HepG2 (cell line): ENCODE results near the gene TMEM41B. TPM values are rescaled to one million over a fixed set of nuclear protein-coding genes. Genes with fewer than 3 reads are reported as not detected.

Source experiments
- polyA plus RNA-seq, 8 experiments: library from polyadenylated mRNA; depleted of rRNA in 3 of 8; stranded (reverse) in 7 of 8; unstranded in 1 of 8; fragments of >200 nt; fragmentation: Illumina TruSeq in 4 of 8; extraction: Trizol in 4 of 8; gene quantifications; 2 replicates each; pipeline versions ENCODE4 v1.2.1 to v1.2.3, GENCODE V29; 2011 to 2016; ENCODE audit warnings: low read depth in 4 of 8, missing spikeins in 1 of 8, mixed read lengths in 1 of 8; ENCODE audit not compliant: insufficient read depth in 1 of 8
- small RNA-seq, 3 experiments: library from RNA; depleted of rRNA; stranded (forward); fragments of <200 nt; gene quantifications; one replicate each; pipeline ENCODE3, GENCODE V24; 2012; ENCODE audit warnings: low read depth in 2 of 3, low replicate concordance in 1 of 3; ENCODE audit not compliant: insufficient read length in 3 of 3, insufficient read depth in 2 of 3
- total RNA-seq, 5 experiments: library from RNA; depleted of rRNA; stranded (reverse); fragments of >200 nt; fragmentation: Illumina TruSeq; extraction: Trizol; gene quantifications; 2 replicates each; pipeline ENCODE4 v1.2.3, GENCODE V29; 2016; ENCODE audit warnings: low read depth in 1 of 5

Gene TMEM41B
- total and polyA plus RNA-seq, 2 of the 13 experiments (the other 11 are each of a cell fraction or from before 2014, with no cell fraction given) = 36.8 to 48.1 TPM

Small RNAs within 50 kb of the gene (small RNA-seq; reads per million reads assigned to genes)
- 0 reads per million in 3 experiments for gene RF00017

Other genes with a start within 250 kb of the TMEM41B start
- not detected in 2 replicates for gene SCUBE2, start 223.0 kb downstream of the TMEM41B start, total RNA-seq (2016; rRNA removed; fragmentation: Illumina TruSeq; extraction: Trizol)
- 0.09 TPM in 1 of 2 replicates, not detected in the other for gene SCUBE2, start 223.0 kb downstream of the TMEM41B start, polyA plus RNA-seq (2011; rRNA removed)
- gene DENND5A, start 49.2 kb downstream of the TMEM41B start, total RNA-seq (2016; rRNA removed; fragmentation: Illumina TruSeq; extraction: Trizol) = 57.7 and 63.3 TPM in 2 replicates
- 145 and 158 TPM in 2 replicates for gene DENND5A, start 49.2 kb downstream of the TMEM41B start, polyA plus RNA-seq (2011; rRNA removed)
- gene IPO7, start 70.1 kb upstream of the TMEM41B start, total RNA-seq (2016; rRNA removed; fragmentation: Illumina TruSeq; extraction: Trizol) = 98.4 and 197 TPM in 2 replicates
- 53.3 and 59.4 TPM in 2 replicates for gene IPO7, start 70.1 kb upstream of the TMEM41B start, polyA plus RNA-seq (2011; rRNA removed)
- 22.4 and 32.9 TPM in 2 replicates for gene ZNF143, start 146.4 kb upstream of the TMEM41B start, total RNA-seq (2016; rRNA removed; fragmentation: Illumina TruSeq; extraction: Trizol)
- gene ZNF143, start 146.4 kb upstream of the TMEM41B start, polyA plus RNA-seq (2011; rRNA removed) = 35.6 and 35.9 TPM in 2 replicates